HEK293 (cell line): Measurements from ENCODE around the gene CIDEA.

Experiments used
- CTCF ChIA-PET: fragments of 350-600 bp; formaldehyde crosslinking; extraction: SDS; loops from one replicate; lab custom pipeline; 2021; ENCODE audit warnings: antibody characterized with exemption; lab: Yijun Ruan, JAX
- POLR2A ChIA-PET: fragments of 300-600 bp; formaldehyde crosslinking; extraction: SDS; loops from one replicate; lab custom pipeline; 2020; ENCODE audit warnings: antibody characterized with exemption, inconsistent platforms; lab: Yijun Ruan, JAX
- H3K27ac ChIP-seq: fragments of 200-500 bp; sonication (Bioruptor generic); 2 replicates; pipeline ENCODE4 v1.5.1; 2014; ENCODE audit warnings: low read depth, low read length, control low read depth, inconsistent platforms; ENCODE audit errors: extremely low read depth
- H3K36me3 ChIP-seq, 2 experiments: fragments of 200-500 bp in 1 of 2; sonication (Bioruptor generic) in 1 of 2; 1 replicate in 1 of 2; 2 replicates in 1 of 2; pipeline ENCODE4 v1.5.1; 2014 to 2017; ENCODE audit warnings: inconsistent platforms in 2 of 2, low read length in 2 of 2; ENCODE audit not compliant: control insufficient read depth in 2 of 2, insufficient read depth in 1 of 2
- H3K4me1 ChIP-seq: fragments of 200-500 bp; sonication (Bioruptor generic); 2 replicates; pipeline ENCODE4 v1.5.1; 2014; ENCODE audit warnings: mild to moderate bottlenecking, low read length, inconsistent platforms; ENCODE audit not compliant: control insufficient read depth, insufficient read depth
- H3K4me3 ChIP-seq: 2 replicates; pipeline ENCODE4 v1.5.1; 2011; ENCODE audit warnings: low read depth, mild to moderate bottlenecking, control low read depth, low read length, moderate library complexity
- H3K9me3 ChIP-seq: fragments of 200-500 bp; sonication (Bioruptor generic); 2 replicates; pipeline ENCODE4 v1.5.1; 2014; ENCODE audit warnings: low read depth, low read length, inconsistent platforms; ENCODE audit not compliant: control insufficient read depth, insufficient read depth
- KLF16 ChIP-seq: fragments of 450-650 bp; formaldehyde crosslinking; IDR thresholded peaks from 2 replicates; pipeline ENCODE4 v1.5.1; 2017; ENCODE audit warnings: missing biosample characterization, missing genetic modification characterization
- OSR2 ChIP-seq: fragments of 450-650 bp; formaldehyde crosslinking; IDR thresholded peaks from 2 replicates; pipeline ENCODE4 v1.5.1; 2016; ENCODE audit warnings: missing biosample characterization, missing genetic modification characterization
- SETDB1 ChIP-seq: IDR thresholded peaks from one replicate; pipeline ENCODE4 v1.6.1; 2017; ENCODE audit warnings: mild to moderate bottlenecking, low read length, moderate library complexity, mixed read lengths; ENCODE audit not compliant: insufficient read length
- ZBTB21 ChIP-seq: fragments of 450-650 bp; formaldehyde crosslinking; IDR thresholded peaks from 2 replicates; pipeline ENCODE4 v1.5.1; 2017; ENCODE audit warnings: missing biosample characterization, missing genetic modification characterization
- ZBTB8A ChIP-seq: fragments of 450-650 bp; formaldehyde crosslinking; IDR thresholded peaks from 2 replicates; pipeline ENCODE4 v1.5.1; 2016; ENCODE audit warnings: missing biosample characterization, missing genetic modification characterization
- ZNF140 ChIP-seq: fragments of 450-650 bp; formaldehyde crosslinking; IDR thresholded peaks from 2 replicates; pipeline ENCODE4 v1.5.1; 2016; ENCODE audit warnings: missing biosample characterization, missing genetic modification characterization
- ZNF174 ChIP-seq: fragments of 450-650 bp; formaldehyde crosslinking; IDR thresholded peaks from 2 replicates; pipeline ENCODE4 v1.5.0; 2017; ENCODE audit warnings: missing biosample characterization, mild to moderate bottlenecking, missing genetic modification characterization
- ZNF48 ChIP-seq: fragments of 450-650 bp; formaldehyde crosslinking; IDR thresholded peaks from 2 replicates; pipeline ENCODE4 v1.5.1; 2016; ENCODE audit warnings: missing biosample characterization, missing genetic modification characterization
- ZNF707 ChIP-seq: fragments of 450-650 bp; formaldehyde crosslinking; IDR thresholded peaks from 2 replicates; pipeline ENCODE4 v1.5.1; 2016; ENCODE audit warnings: missing biosample characterization, missing genetic modification characterization
- ZNF776 ChIP-seq: fragments of 450-650 bp; formaldehyde crosslinking; IDR thresholded peaks from 2 replicates; pipeline ENCODE4 v1.5.0; 2017; ENCODE audit warnings: missing biosample characterization, missing genetic modification characterization, borderline replicate concordance
- ZSCAN23 ChIP-seq: fragments of 450-650 bp; formaldehyde crosslinking; IDR thresholded peaks from 2 replicates; pipeline ENCODE4 v1.5.1; 2016; ENCODE audit warnings: missing biosample characterization, missing genetic modification characterization
- TF ChIP-seq, protein P1 (sequence below): fragments of 450-650 bp; formaldehyde crosslinking; IDR thresholded peaks from 2 replicates; pipeline ENCODE4 v1.5.1; 2017; ENCODE audit warnings: missing biosample characterization, missing genetic modification characterization
- TF ChIP-seq, protein P2 (sequence below): fragments of 450-650 bp; formaldehyde crosslinking; IDR thresholded peaks from 2 replicates; pipeline ENCODE4 v1.5.1; 2016; ENCODE audit warnings: missing biosample characterization, missing genetic modification characterization, borderline replicate concordance
- TF ChIP-seq, protein P3 (sequence below): fragments of 450-650 bp; formaldehyde crosslinking; IDR thresholded peaks from 2 replicates; pipeline ENCODE4 v1.5.1; 2017; ENCODE audit warnings: missing biosample characterization, missing genetic modification characterization
- TF ChIP-seq, protein P4 (sequence below): fragments of 450-650 bp; formaldehyde crosslinking; IDR thresholded peaks from 2 replicates; pipeline ENCODE4 v1.5.1; 2016; ENCODE audit warnings: missing biosample characterization, missing genetic modification characterization
- TF ChIP-seq, protein P5 (sequence below): fragments of 450-650 bp; formaldehyde crosslinking; IDR thresholded peaks from 2 replicates; pipeline ENCODE4; 2016; ENCODE audit warnings: missing biosample characterization, missing genetic modification characterization
- TF ChIP-seq, protein P6 (sequence below): fragments of 450-650 bp; formaldehyde crosslinking; IDR thresholded peaks from 2 replicates; pipeline ENCODE4 v1.5.1; 2017; ENCODE audit warnings: missing biosample characterization, missing genetic modification characterization
- TF ChIP-seq, protein P7 (sequence below): fragments of 450-650 bp; IDR thresholded peaks from 2 replicates; pipeline ENCODE4 v1.5.1; 2018; ENCODE audit warnings: missing biosample characterization, mild to moderate bottlenecking, missing genetic modification characterization
- TF ChIP-seq, protein P8 (sequence below): fragments of 450-650 bp; formaldehyde crosslinking; IDR thresholded peaks from 2 replicates; pipeline ENCODE4 v1.5.1; 2016; ENCODE audit warnings: missing biosample characterization, missing genetic modification characterization

The CIDEA gene

DNA sequence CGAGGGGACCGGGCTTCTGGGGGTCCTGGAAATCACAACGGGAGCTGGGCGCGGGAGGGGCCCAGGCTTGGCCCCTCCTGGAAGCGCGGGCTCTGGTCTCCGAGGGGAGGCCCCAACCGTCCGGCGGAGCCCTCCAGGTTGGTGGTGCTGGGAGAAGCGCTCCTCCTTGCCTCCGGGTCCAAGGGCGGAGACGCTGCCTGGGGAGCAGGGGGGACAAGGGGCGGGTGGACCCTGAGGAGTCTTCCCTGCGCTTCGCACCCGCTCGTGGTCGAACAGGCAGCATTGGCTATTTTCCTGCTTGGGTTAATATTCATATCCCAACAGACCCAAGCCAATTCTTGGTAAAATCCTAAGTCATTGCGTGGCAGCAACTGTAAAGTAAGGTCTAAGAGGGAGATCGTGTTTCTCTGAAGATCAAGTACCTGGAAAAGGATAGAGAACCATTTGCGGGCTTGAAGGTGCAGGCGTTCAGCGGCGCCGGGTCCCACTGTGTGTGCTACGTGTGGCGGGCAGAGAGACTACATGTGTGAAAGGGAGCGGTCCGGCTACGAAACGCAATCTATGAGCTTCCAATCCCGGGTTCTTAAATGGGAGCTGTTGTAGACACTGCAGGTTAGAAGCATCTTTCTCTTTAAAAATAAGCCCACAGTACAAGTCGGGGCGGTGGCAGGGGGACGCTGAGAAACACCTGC is 805 bp downstream of the CIDEA start:
- TF ChIP-seq OSR2 (no peak), ZSCAN23 (no peak), ZBTB8A (tag by site-specific recombination) (no peak), KLF16 (tag by site-specific recombination) (no peak), ZNF140 (no peak), ZNF707 (no peak), SETDB1 (no peak)
- TF ChIP-seq, protein P1, sequence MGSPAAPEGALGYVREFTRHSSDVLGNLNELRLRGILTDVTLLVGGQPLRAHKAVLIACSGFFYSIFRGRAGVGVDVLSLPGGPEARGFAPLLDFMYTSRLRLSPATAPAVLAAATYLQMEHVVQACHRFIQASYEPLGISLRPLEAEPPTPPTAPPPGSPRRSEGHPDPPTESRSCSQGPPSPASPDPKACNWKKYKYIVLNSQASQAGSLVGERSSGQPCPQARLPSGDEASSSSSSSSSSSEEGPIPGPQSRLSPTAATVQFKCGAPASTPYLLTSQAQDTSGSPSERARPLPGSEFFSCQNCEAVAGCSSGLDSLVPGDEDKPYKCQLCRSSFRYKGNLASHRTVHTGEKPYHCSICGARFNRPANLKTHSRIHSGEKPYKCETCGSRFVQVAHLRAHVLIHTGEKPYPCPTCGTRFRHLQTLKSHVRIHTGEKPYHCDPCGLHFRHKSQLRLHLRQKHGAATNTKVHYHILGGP = no peak
- TF ChIP-seq, protein P2, sequence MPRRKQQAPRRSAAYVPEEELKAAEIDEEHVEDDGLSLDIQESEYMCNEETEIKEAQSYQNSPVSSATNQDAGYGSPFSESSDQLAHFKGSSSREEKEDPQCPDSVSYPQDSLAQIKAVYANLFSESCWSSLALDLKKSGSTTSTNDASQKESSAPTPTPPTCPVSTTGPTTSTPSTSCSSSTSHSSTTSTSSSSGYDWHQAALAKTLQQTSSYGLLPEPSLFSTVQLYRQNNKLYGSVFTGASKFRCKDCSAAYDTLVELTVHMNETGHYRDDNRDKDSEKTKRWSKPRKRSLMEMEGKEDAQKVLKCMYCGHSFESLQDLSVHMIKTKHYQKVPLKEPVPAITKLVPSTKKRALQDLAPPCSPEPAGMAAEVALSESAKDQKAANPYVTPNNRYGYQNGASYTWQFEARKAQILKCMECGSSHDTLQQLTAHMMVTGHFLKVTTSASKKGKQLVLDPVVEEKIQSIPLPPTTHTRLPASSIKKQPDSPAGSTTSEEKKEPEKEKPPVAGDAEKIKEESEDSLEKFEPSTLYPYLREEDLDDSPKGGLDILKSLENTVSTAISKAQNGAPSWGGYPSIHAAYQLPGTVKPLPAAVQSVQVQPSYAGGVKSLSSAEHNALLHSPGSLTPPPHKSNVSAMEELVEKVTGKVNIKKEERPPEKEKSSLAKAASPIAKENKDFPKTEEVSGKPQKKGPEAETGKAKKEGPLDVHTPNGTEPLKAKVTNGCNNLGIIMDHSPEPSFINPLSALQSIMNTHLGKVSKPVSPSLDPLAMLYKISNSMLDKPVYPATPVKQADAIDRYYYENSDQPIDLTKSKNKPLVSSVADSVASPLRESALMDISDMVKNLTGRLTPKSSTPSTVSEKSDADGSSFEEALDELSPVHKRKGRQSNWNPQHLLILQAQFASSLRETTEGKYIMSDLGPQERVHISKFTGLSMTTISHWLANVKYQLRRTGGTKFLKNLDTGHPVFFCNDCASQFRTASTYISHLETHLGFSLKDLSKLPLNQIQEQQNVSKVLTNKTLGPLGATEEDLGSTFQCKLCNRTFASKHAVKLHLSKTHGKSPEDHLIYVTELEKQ (tag by site-specific recombination) = no peak
- TF ChIP-seq, protein P3, sequence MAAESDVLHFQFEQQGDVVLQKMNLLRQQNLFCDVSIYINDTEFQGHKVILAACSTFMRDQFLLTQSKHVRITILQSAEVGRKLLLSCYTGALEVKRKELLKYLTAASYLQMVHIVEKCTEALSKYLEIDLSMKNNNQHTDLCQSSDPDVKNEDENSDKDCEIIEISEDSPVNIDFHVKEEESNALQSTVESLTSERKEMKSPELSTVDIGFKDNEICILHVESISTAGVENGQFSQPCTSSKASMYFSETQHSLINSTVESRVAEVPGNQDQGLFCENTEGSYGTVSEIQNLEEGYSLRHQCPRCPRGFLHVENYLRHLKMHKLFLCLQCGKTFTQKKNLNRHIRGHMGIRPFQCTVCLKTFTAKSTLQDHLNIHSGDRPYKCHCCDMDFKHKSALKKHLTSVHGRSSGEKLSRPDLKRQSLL = no peak
- TF ChIP-seq, protein P4, sequence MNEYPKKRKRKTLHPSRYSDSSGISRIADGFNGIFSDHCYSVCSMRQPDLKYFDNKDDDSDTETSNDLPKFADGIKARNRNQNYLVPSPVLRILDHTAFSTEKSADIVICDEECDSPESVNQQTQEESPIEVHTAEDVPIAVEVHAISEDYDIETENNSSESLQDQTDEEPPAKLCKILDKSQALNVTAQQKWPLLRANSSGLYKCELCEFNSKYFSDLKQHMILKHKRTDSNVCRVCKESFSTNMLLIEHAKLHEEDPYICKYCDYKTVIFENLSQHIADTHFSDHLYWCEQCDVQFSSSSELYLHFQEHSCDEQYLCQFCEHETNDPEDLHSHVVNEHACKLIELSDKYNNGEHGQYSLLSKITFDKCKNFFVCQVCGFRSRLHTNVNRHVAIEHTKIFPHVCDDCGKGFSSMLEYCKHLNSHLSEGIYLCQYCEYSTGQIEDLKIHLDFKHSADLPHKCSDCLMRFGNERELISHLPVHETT (tag by site-specific recombination) = no peak
- no peaks in the 10 kb centered on the region for H3K4me1 ChIP-seq
- H3K36me3 ChIP-seq = no peaks in the 10 kb centered on the region
- no peaks in the 10 kb centered on the region for H3K9me3 ChIP-seq
- H3K27ac ChIP-seq = no peak overlapping the region
- no peak overlapping the region for H3K4me3 ChIP-seq
- ChIA-PET POLR2A (no interaction called here), CTCF (interaction anchor here (0.6 to 3.2 kb wide), 3 partner anchors 17 to 486 kb away, joined by 3 to 21 read pairs (median 7); no protein-coding TSS in a partner anchor)

DNA sequence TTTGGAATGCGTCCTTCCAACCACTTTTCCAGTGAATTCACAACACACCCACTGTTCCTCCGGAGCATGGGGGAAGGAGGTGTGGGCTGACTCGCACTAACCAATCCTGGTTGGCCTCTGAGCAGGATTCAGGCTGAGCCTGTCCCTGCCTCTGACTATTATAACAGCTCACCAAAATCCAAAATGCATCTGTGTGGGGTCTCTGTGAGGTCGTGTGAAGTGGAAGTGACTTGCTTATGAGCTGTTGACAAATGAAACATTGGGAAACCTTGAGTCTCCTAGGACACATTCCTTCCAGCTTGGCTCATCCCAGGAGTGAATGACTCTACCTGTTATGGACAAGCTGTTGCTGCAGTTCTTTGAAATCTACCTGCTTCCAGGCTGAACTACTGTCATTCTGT is 1.5 kb downstream of the CIDEA start:
- Histone ChIP-seq H3K27ac (no peak overlapping the region), H3K9me3 (no peaks in the 10 kb centered on the region)
- TF ChIP-seq, protein P5, sequence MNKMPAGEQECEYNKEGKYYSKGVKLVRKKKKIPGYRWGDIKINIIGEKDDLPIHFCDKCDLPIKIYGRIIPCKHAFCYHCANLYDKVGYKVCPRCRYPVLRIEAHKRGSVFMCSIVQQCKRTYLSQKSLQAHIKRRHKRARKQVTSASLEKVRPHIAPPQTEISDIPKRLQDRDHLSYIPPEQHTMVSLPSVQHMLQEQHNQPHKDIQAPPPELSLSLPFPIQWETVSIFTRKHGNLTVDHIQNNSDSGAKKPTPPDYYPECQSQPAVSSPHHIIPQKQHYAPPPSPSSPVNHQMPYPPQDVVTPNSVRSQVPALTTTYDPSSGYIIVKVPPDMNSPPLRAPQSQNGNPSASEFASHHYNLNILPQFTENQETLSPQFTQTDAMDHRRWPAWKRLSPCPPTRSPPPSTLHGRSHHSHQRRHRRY (tag by site-specific recombination) = no peak
- TF ChIP-seq ZNF48 (tag by site-specific recombination) (no peak), ZNF776 (tag by site-specific recombination) (no peak), ZNF174 (tag by site-specific recombination) (no peak), ZBTB21 (tag by site-specific recombination) (no peak)
- TF ChIP-seq, protein P6, sequence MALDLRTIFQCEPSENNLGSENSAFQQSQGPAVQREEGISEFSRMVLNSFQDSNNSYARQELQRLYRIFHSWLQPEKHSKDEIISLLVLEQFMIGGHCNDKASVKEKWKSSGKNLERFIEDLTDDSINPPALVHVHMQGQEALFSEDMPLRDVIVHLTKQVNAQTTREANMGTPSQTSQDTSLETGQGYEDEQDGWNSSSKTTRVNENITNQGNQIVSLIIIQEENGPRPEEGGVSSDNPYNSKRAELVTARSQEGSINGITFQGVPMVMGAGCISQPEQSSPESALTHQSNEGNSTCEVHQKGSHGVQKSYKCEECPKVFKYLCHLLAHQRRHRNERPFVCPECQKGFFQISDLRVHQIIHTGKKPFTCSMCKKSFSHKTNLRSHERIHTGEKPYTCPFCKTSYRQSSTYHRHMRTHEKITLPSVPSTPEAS (tag by site-specific recombination) = no peak
- TF ChIP-seq, protein P7, sequence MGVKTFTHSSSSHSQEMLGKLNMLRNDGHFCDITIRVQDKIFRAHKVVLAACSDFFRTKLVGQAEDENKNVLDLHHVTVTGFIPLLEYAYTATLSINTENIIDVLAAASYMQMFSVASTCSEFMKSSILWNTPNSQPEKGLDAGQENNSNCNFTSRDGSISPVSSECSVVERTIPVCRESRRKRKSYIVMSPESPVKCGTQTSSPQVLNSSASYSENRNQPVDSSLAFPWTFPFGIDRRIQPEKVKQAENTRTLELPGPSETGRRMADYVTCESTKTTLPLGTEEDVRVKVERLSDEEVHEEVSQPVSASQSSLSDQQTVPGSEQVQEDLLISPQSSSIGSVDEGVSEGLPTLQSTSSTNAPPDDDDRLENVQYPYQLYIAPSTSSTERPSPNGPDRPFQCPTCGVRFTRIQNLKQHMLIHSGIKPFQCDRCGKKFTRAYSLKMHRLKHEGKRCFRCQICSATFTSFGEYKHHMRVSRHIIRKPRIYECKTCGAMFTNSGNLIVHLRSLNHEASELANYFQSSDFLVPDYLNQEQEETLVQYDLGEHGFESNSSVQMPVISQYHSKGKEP = no peak
- TF ChIP-seq, protein P8, sequence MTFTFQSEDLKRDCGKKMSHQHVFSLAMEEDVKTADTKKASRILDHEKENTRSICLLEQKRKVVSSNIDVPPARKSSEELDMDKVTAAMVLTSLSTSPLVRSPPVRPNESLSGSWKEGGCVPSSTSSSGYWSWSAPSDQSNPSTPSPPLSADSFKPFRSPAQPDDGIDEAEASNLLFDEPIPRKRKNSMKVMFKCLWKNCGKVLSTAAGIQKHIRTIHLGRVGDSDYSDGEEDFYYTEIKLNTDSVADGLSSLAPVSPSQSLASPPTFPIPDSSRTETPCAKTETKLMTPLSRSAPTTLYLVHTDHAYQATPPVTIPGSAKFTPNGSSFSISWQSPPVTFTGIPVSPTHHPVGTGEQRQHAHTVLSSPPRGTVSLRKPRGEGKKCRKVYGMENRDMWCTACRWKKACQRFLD (tag by site-specific recombination) = no peak
- TF ChIP-seq, protein P3 = no peak

More for the DNA sequence above, 1.5 kb downstream of the CIDEA start:
- Histone ChIP-seq H3K36me3 (no peaks in the 10 kb centered on the region), H3K4me1 (no peaks in the 10 kb centered on the region), H3K4me3 (no peak overlapping the region)
- POLR2A ChIA-PET = interaction anchor here (1.6 kb wide), 1 partner anchor 17 kb away, joined by 5 read pairs; no protein-coding TSS in a partner anchor
- CTCF ChIA-PET = interaction anchor here (1.0 to 3.2 kb wide), 4 partner anchors 16 to 217 kb away, joined by 3 to 21 read pairs (median 7); no protein-coding TSS in a partner anchor
